IMR-90 (cell line): ENCODE measurements around the gene AUH. TPM values are rescaled to one million over a fixed set of nuclear protein-coding genes. Genes with fewer than 3 reads are reported as not detected.
A peak's percentile ranks its signal among the peaks of the same experiment; 100 is the strongest.

Experiments used
- ATAC-seq: fragments of 200-7000 bp; cut with Tn5 transposase; 2 replicates; pipeline ENCODE4 v1.9.1; 2020; ENCODE audit warnings: low read depth, mild to moderate bottlenecking, moderate library complexity
- BruUV-seq: library from RNA; stranded (reverse); fragments of 400-500 nt; replicated peaks from 2 replicates; lab custom pipeline; 2021; lab: Mats Ljungman, UMichigan
- CTCF ChIA-PET: fragments of 300-600 bp; formaldehyde crosslinking; extraction: SDS; loops from one replicate; lab custom pipeline; 2021; ENCODE audit warnings: antibody characterized with exemption; lab: Yijun Ruan, JAX
- POLR2A ChIA-PET: fragments of 300-600 bp; sonication (Branson Sonifier 250); formaldehyde crosslinking; loops from one replicate; lab custom pipeline; 2022; ENCODE audit warnings: antibody characterized with exemption; ENCODE audit not compliant: unreplicated experiment; lab: Charles Lee
- DNase-seq: peaks from one replicate; pipeline ENCODE4 v3.0.0; 2013
- H2AFZ ChIP-seq: replicated peaks from 2 replicates; pipeline ENCODE3; 2013; ENCODE audit warnings: low read length, mild to moderate bottlenecking; ENCODE audit not compliant: poor library complexity
- H2AK5ac ChIP-seq: 2 replicates; pipeline ENCODE4 v1.6.1; 2013; ENCODE audit warnings: low read depth, low read length, inconsistent platforms
- H2AK9ac ChIP-seq: replicated peaks from 2 replicates; pipeline ENCODE3; 2013; ENCODE audit warnings: mild to moderate bottlenecking, low read depth, low read length, moderate library complexity; ENCODE audit not compliant: poor library complexity
- H2BK120ac ChIP-seq: 2 replicates; pipeline ENCODE4 v1.6.1; 2013; ENCODE audit warnings: low read depth, low read length, inconsistent platforms
- H2BK15ac ChIP-seq: 3 replicates; pipeline ENCODE4 v1.6.1; 2013; ENCODE audit warnings: low read depth, low read length, inconsistent platforms
- H2BK20ac ChIP-seq: 2 replicates; pipeline ENCODE4 v1.6.1; 2013; ENCODE audit warnings: low read depth, mild to moderate bottlenecking, inconsistent platforms, low read length, moderate library complexity
- H2BK5ac ChIP-seq: 2 replicates; pipeline ENCODE4 v1.6.1; 2013; ENCODE audit warnings: mild to moderate bottlenecking, low read depth, low read length, inconsistent platforms; ENCODE audit not compliant: poor library complexity, severe bottlenecking
- H3K14ac ChIP-seq: replicated peaks from 2 replicates; pipeline ENCODE4 v1.6.1; 2013; ENCODE audit warnings: low read depth, low read length, inconsistent platforms
- H3K18ac ChIP-seq: 2 replicates; pipeline ENCODE4 v1.6.1; 2013; ENCODE audit warnings: low read depth, low read length, control low read depth
- H3K23ac ChIP-seq: 2 replicates; pipeline ENCODE4 v1.6.1; 2013; ENCODE audit warnings: low read depth, low read length, inconsistent platforms
- H3K27ac ChIP-seq: 2 replicates; pipeline ENCODE4 v1.5.1; 2013; ENCODE audit warnings: mild to moderate bottlenecking, control low read depth, low read length; ENCODE audit not compliant: insufficient read depth
- H3K27me3 ChIP-seq: 2 replicates; pipeline ENCODE4 v1.6.1; 2013; ENCODE audit warnings: low read length; ENCODE audit not compliant: control insufficient read depth, insufficient read depth
- H3K36me3 ChIP-seq: 2 replicates; pipeline ENCODE4 v1.6.1; 2013; ENCODE audit warnings: low read length, mixed read lengths; ENCODE audit not compliant: control insufficient read depth, insufficient read depth
- H3K4ac ChIP-seq: 2 replicates; pipeline ENCODE4 v1.6.1; 2013; ENCODE audit warnings: low read depth, low read length, inconsistent platforms
- H3K4me1 ChIP-seq: 2 replicates; pipeline ENCODE4 v1.6.1; 2013; ENCODE audit warnings: low read length, mixed read lengths; ENCODE audit not compliant: control insufficient read depth, insufficient read depth
- H3K4me2 ChIP-seq: 2 replicates; pipeline ENCODE4 v1.6.1; 2013; ENCODE audit warnings: low read depth, mild to moderate bottlenecking, control low read depth, low read length, moderate library complexity
- H3K4me3 ChIP-seq: 2 replicates; pipeline ENCODE4 v1.5.1; 2013; ENCODE audit warnings: low read depth, mild to moderate bottlenecking, control low read depth, low read length, moderate library complexity; ENCODE audit not compliant: insufficient read depth
- H3K56ac ChIP-seq: 2 replicates; pipeline ENCODE4 v1.6.1; 2013; ENCODE audit warnings: low read length, inconsistent platforms; ENCODE audit not compliant: insufficient read depth; ENCODE audit errors: extremely low read depth
- H3K79me1 ChIP-seq, 2 experiments: 2 replicates each; pipeline ENCODE4 v1.6.1; 2013; ENCODE audit warnings: low read length in 2 of 2, inconsistent platforms in 1 of 2, low read depth in 1 of 2
- H3K9ac ChIP-seq: 2 replicates; pipeline ENCODE4 v1.6.1; 2013; ENCODE audit warnings: low read depth, low read length, control low read depth
- H3K9me1 ChIP-seq: 2 replicates; pipeline ENCODE4 v1.6.1; 2013; ENCODE audit warnings: low read length, inconsistent platforms; ENCODE audit not compliant: insufficient read depth
- H3K9me3 ChIP-seq: 2 replicates; pipeline ENCODE4 v1.6.1; 2013; ENCODE audit warnings: low read length; ENCODE audit not compliant: control insufficient read depth, insufficient read depth
- H4K20me1 ChIP-seq: 2 replicates; pipeline ENCODE4 v1.6.1; 2013; ENCODE audit warnings: low read length, inconsistent platforms; ENCODE audit not compliant: insufficient read depth
- H4K5ac ChIP-seq: 2 replicates; pipeline ENCODE4 v1.6.1; 2013; ENCODE audit warnings: mild to moderate bottlenecking, low read depth, low read length, control low read depth
- H4K8ac ChIP-seq, 2 experiments: 2 replicates each; pipeline ENCODE4 v1.6.1; 2013; ENCODE audit warnings: low read depth in 2 of 2, low read length in 2 of 2, control low read depth in 1 of 2, inconsistent platforms in 1 of 2
- H4K91ac ChIP-seq: 2 replicates; pipeline ENCODE4 v1.6.1; 2013; ENCODE audit warnings: low read depth, low read length, inconsistent platforms; ENCODE audit not compliant: insufficient read depth
- CHD1 ChIP-seq: IDR thresholded peaks from 2 replicates; pipeline ENCODE4 v1.6.1; 2012; ENCODE audit warnings: low read depth, low read length, improper control_type of control experiment
- WGBS, 2 experiments: methylation state at CpG; one replicate each; pipeline versions ENCODE4 v1.1.5 to v1.1.7; 2013; ENCODE audit warnings: missing lambda C conversion rate in 2 of 2; ENCODE audit not compliant: insufficient read length in 1 of 2; ENCODE audit errors: extremely low coverage in 2 of 2; 5-methylcytosine and 5-hydroxymethylcytosine counted together
- dilution Hi-C: fragments of 300-500 bp; cut with HindIII; formaldehyde crosslinking; loops from one replicate; pipeline ENCODE4 v1.14.3; 2018; ENCODE audit warnings: low sequenced_read_pairs; ENCODE audit not compliant: unreplicated experiment
- in situ Hi-C: fragments of 300-500 bp; cut with MboI; formaldehyde crosslinking; loops from 3 replicates; pipeline ENCODE4 v1.14.3; 2019; ENCODE audit warnings: low sequenced_read_pairs, inconsistent platforms, mixed read lengths
- intact Hi-C: fragments of 100-400 bp; cut with micrococcal nuclease; formaldehyde crosslinking; loops from 2 replicates; pipeline ENCODE4 v1.10.0; 2022
- polyA plus RNA-seq, 3 experiments: library from polyadenylated mRNA; depleted of rRNA; stranded (reverse); fragments of >200 nt; gene quantifications; 2 replicates each; pipeline ENCODE4 v1.2.3, GENCODE V29; 2012; ENCODE audit warnings: low replicate concordance in 1 of 3
- total RNA-seq: library from RNA; depleted of rRNA; stranded (reverse); fragments of >200 nt; gene quantifications from 2 replicates; pipeline ENCODE4 v1.2.3, GENCODE V29; 2012

The AUH gene
- total and polyA plus RNA-seq, 2 of the 4 experiments (the other 2 are of a cell fraction): 5.9 to 8.1 TPM

- no peak for TF ChIP-seq CHD1
- ATAC-seq (no peak), DNase-seq (no peak)
- H3K56ac ChIP-seq: peak overlapping the region; percentile 66
- no peaks in the 10 kb centered on the region for H3K36me3 ChIP-seq
- H3K23ac ChIP-seq: peak overlapping the region; percentile 77; the same call in 1 of the 2 replicates
- H3K27me3 ChIP-seq: no peaks in the 10 kb centered on the region
- peak overlapping the region; percentile 81 for H2AK9ac ChIP-seq
- no peaks in the 10 kb centered on the region for H4K20me1 ChIP-seq
- intact Hi-C loops (no loop called here), dilution Hi-C loops (no loop called here), in situ Hi-C loops (no loop called here)
- H2BK20ac ChIP-seq: peak overlapping the region; percentile 95
- peak overlapping the region; percentile 94 for H3K14ac ChIP-seq
- H3K4me3 ChIP-seq: no peak overlapping the region
- H2AK5ac ChIP-seq: peak overlapping the region; percentile 99
- peak overlapping the region; percentile 94 for H2BK15ac ChIP-seq
- ChIA-PET CTCF (interaction anchor here (0.6 to 0.8 kb wide), 3 partner anchors 67 to 230 kb away, joined by 3 to 4 read pairs (median 3); no protein-coding TSS in a partner anchor), POLR2A (no interaction called here)
- H3K9me1 ChIP-seq: peaks cover 32% of the 10 kb centered on the region
- peak overlapping the region; percentile 96 for H3K18ac ChIP-seq
- H3K9ac ChIP-seq: no peak overlapping the region; the same call in 1 of the 2 replicates
- H3K9me3 ChIP-seq: no peaks in the 10 kb centered on the region
- H2AFZ ChIP-seq: peak overlapping the region; percentile 9
- H3K4me2 ChIP-seq: no peak overlapping the region
- H4K91ac ChIP-seq: peak overlapping the region; percentile 98
- peak overlapping the region; percentile 88 for H2BK5ac ChIP-seq
- peak overlapping the region; percentile 95 to 96 for H4K8ac ChIP-seq
- peaks cover 40% of the 10 kb centered on the region for H3K4me1 ChIP-seq
- peak overlapping the region; percentile 95 for H4K5ac ChIP-seq
- H3K27ac ChIP-seq: peak overlapping the region; percentile 88
- H3K79me1 ChIP-seq: peaks cover 14 to 47% of the 10 kb centered on the region in 2 experiments; a peak in 3 of 4 replicates
- WGBS, 2 experiments: no CpG with 5 or more reads among the region's 8 CpGs
- peak overlapping the region; percentile 98 for H2BK120ac ChIP-seq
- H3K4ac ChIP-seq: peak overlapping the region; percentile 97
- BruUV-seq: no TSS peak
These were observed 165.4 kb downstream of the AUH start for GRCh38 chr9:91196103-91196950.
